Measurements from ENCODE around the gene RABGAP1L. TPM values are rescaled to one million over a fixed set of nuclear protein-coding genes. Genes with fewer than 3 reads are reported as not detected.

The RABGAP1L gene
- total and polyA plus RNA-seq, 2 donors (not counting 3 experiments of a cell fraction or from before 2014, with no cell fraction given) = 6.4 to 22.2 TPM

DNA sequence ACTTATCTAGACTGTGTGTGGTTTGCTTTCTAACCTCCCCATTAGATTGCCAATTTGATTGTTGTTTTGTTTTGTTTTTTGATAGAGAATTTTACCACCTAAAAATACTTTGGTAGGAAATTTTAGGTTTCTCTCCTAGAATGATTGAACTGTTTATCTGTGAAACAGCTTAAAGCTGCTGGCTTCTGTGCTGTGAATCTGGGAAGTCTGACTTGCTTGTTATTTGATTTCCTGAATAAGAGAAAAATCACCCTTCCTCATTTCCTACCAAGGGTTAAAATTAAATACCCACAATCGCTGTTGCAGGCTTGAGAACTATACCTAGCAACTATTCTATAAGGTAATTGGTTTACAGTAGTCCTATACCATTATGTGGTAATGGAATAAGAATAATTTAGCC is 641.6 kb downstream of the RABGAP1L start:
- Histone ChIP-seq H2AFZ (ENCODE audit: low read depth, low read length) (no peak overlapping the region), H3K9me1 (replicated peaks; ENCODE audit: control insufficient read depth, extremely low read depth, insufficient read depth, low read length) (no peaks in the 10 kb centered on the region), H3K27ac (ENCODE audit: insufficient read depth, low read depth, low read length) (no peak overlapping the region), H3K36me3 (ENCODE audit: control insufficient read depth in 2 of 2, extremely low read depth in 1 of 2, insufficient read depth in 2 of 2, low read length in 2 of 2) (no peaks in the 10 kb centered on the region), H3K9ac (replicated peaks; ENCODE audit: extremely low read depth, insufficient read depth, low read length) (no peak overlapping the region), H3K4me1 (ENCODE audit: control insufficient read depth, extremely low read depth, insufficient read depth, low read length) (peaks cover 10% of the 10 kb centered on the region), H4K20me1 (replicated peaks; ENCODE audit: control insufficient read depth, extremely low read depth, insufficient read depth, low read length) (no peaks in the 10 kb centered on the region), H3K4me2 (ENCODE audit: insufficient read depth, low read length) (no peak overlapping the region), H3K27me3 (ENCODE audit: control insufficient read depth in 2 of 2, insufficient read depth in 2 of 2, low read length in 2 of 2) (no peaks in the 10 kb centered on the region), H3K9me3 (replicated peaks; ENCODE audit: control insufficient read depth, insufficient read depth, low read length) (no peaks in the 10 kb centered on the region), H3K79me2 (ENCODE audit: control insufficient read depth, insufficient read depth, low read length) (no peaks in the 10 kb centered on the region), H3K4me3 (replicated peaks in 1 of 3; ENCODE audit: insufficient read depth in 1 of 3, low read depth in 1 of 3, low read length in 3 of 3) (no peak overlapping the region)
- DNase-seq (ENCODE audit: low read depth, low spot score) = no peak
- no TSS peak for BruUV-seq (replicated peaks)
- CTCF ChIA-PET = interaction anchor here (1.7 kb wide), 1 partner anchor 11 kb away, joined by 4 read pairs; no protein-coding TSS in a partner anchor
- dilution Hi-C loops (cut with MboI; ENCODE audit: extremely low pct_ligation_motif_present, low sequenced_read_pairs) (no loop called here), intact Hi-C loops (cut with micrococcal nuclease) (no loop called here)
- no peak for TF ChIP-seq POLR2A (IDR thresholded peaks at IDR 0.05; ENCODE audit: low read depth, low read length)
- no peak for TF ChIP-seq GATA2 (IDR thresholded peaks at IDR 0.05; ENCODE audit: insufficient read depth, insufficient read length, low read depth, low read length)
- TF ChIP-seq EZH2 (IDR thresholded peaks at IDR 0.05; ENCODE audit: borderline replicate concordance, low read depth, low read length, severe bottlenecking) = no peak
- TF ChIP-seq, protein P1, sequence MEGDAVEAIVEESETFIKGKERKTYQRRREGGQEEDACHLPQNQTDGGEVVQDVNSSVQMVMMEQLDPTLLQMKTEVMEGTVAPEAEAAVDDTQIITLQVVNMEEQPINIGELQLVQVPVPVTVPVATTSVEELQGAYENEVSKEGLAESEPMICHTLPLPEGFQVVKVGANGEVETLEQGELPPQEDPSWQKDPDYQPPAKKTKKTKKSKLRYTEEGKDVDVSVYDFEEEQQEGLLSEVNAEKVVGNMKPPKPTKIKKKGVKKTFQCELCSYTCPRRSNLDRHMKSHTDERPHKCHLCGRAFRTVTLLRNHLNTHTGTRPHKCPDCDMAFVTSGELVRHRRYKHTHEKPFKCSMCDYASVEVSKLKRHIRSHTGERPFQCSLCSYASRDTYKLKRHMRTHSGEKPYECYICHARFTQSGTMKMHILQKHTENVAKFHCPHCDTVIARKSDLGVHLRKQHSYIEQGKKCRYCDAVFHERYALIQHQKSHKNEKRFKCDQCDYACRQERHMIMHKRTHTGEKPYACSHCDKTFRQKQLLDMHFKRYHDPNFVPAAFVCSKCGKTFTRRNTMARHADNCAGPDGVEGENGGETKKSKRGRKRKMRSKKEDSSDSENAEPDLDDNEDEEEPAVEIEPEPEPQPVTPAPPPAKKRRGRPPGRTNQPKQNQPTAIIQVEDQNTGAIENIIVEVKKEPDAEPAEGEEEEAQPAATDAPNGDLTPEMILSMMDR (IDR thresholded peaks at IDR 0.05; ENCODE audit: extremely low read depth in 1 of 2, insufficient read depth in 1 of 2, low read depth in 1 of 2, low read length in 2 of 2) = no peak
- TF ChIP-seq, protein P2, sequence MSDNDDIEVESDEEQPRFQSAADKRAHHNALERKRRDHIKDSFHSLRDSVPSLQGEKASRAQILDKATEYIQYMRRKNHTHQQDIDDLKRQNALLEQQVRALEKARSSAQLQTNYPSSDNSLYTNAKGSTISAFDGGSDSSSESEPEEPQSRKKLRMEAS (IDR thresholded peaks at IDR 0.05; ENCODE audit: insufficient read depth, insufficient read length) = no peak
- no peak for TF ChIP-seq JUN (IDR thresholded peaks at IDR 0.05; ENCODE audit: borderline replicate concordance, insufficient read depth, insufficient read length, low read depth)
- no peak for TF ChIP-seq POLR2AphosphoS5 (IDR thresholded peaks at IDR 0.05; ENCODE audit: insufficient read depth, low read depth, low read length)
- TF ChIP-seq FOS (IDR thresholded peaks at IDR 0.05; ENCODE audit: borderline replicate concordance, insufficient read depth, low read length) = no peak
- no peak for TF ChIP-seq MYC (IDR thresholded peaks at IDR 0.05; ENCODE audit: low read depth, low read length)
- FAIRE-seq = no peak
- POLR2A ChIA-PET = no interaction called here

Measured in endothelial cell of umbilical vein (primary cell).